ENCODE measurements around the gene RAG2.
"Not testable (repeated sequence)": the region's sequence is repeated elsewhere in the genome, so short reads cannot be mapped to it uniquely, and the experiment has no call there.

Gene RAG2

GRCh38 chr11:36578458-36578857, 19.6 kb downstream of the RAG2 start:
- H3K9me3 Mint-ChIP-seq = peaks cover 5% of the 10 kb centered on the region
- no peaks in the 10 kb centered on the region for H3K36me3 Mint-ChIP-seq (ENCODE audit: low read depth)
- H3K4me1 Mint-ChIP-seq (ENCODE audit: low read depth) = no peaks in the 10 kb centered on the region
- H3K4me3 Mint-ChIP-seq = no peak overlapping the region
- H3K27ac Mint-ChIP-seq = no peak overlapping the region
- peaks cover 9% of the 10 kb centered on the region for H3K27me3 Mint-ChIP-seq

- Mint-ChIP-seq H3K27me3 (peaks cover 9% of the 10 kb centered on the region), H3K4me3 (no peak overlapping the region), H3K36me3 (ENCODE audit: low read depth) (no peaks in the 10 kb centered on the region), H3K9me3 (peaks cover 5% of the 10 kb centered on the region), H3K27ac (no peak overlapping the region), H3K4me1 (ENCODE audit: low read depth) (no peaks in the 10 kb centered on the region)
Observed at GRCh38 chr11:36577859-36578258, 20.2 kb downstream of the RAG2 start.

GRCh38 chr11:36577373-36577772, 20.7 kb downstream of the RAG2 start:
- Mint-ChIP-seq H3K4me3 (no peak overlapping the region), H3K27ac (no peak overlapping the region), H3K4me1 (ENCODE audit: low read depth) (no peaks in the 10 kb centered on the region), H3K27me3 (peaks cover 14% of the 10 kb centered on the region), H3K36me3 (ENCODE audit: low read depth) (no peaks in the 10 kb centered on the region), H3K9me3 (peaks cover 5% of the 10 kb centered on the region)

GRCh38 chr11:36574486-36574885, 23.6 kb downstream of the RAG2 start:
- no peak overlapping the region for H3K4me3 Mint-ChIP-seq
- H3K27ac Mint-ChIP-seq = no peak overlapping the region
- no peaks in the 10 kb centered on the region for H3K36me3 Mint-ChIP-seq (ENCODE audit: low read depth)
- no peaks in the 10 kb centered on the region for H3K9me3 Mint-ChIP-seq
- peaks cover 20% of the 10 kb centered on the region for H3K27me3 Mint-ChIP-seq
- H3K4me1 Mint-ChIP-seq (ENCODE audit: low read depth) = no peaks in the 10 kb centered on the region

- Mint-ChIP-seq H3K4me3 (no peak overlapping the region), H3K27me3 (peaks cover 48% of the 10 kb centered on the region), H3K9me3 (no peaks in the 10 kb centered on the region), H3K27ac (no peak overlapping the region), H3K36me3 (ENCODE audit: low read depth) (no peaks in the 10 kb centered on the region), H3K4me1 (ENCODE audit: low read depth) (peaks cover 7% of the 10 kb centered on the region)
Observed at GRCh38 chr11:36569095-36569494, 28.9 kb downstream of the RAG2 start.

GRCh38 chr11:36567694-36568093, 30.3 kb downstream of the RAG2 start, which contains the start of gene RAG1:
Gene RAG1 (plus strand): TSS chr11:36568007. CDS start chr11:36573305, 5,298 bp downstream.
- Mint-ChIP-seq H3K9me3 (no peaks in the 10 kb centered on the region), H3K4me3 (no peak within 1 kb of the TSS), H3K36me3 (ENCODE audit: low read depth) (no peaks in the 10 kb centered on the region), H3K27me3 (peaks cover 49% of the 10 kb centered on the region), H3K4me1 (ENCODE audit: low read depth) (peaks cover 7% of the 10 kb centered on the region), H3K27ac (no peak within 1 kb of the TSS)

GRCh38 chr11:36566407-36567053, 31.5 kb downstream of the RAG2 start:
- Mint-ChIP-seq H3K27ac (no peak overlapping the region), H3K9me3 (no peaks in the 10 kb centered on the region), H3K36me3 (ENCODE audit: low read depth) (no peaks in the 10 kb centered on the region), H3K4me3 (no peak overlapping the region), H3K27me3 (peaks cover 37% of the 10 kb centered on the region), H3K4me1 (ENCODE audit: low read depth) (peaks cover 7% of the 10 kb centered on the region)

- peak overlapping the region; percentile 56 for H3K4me3 Mint-ChIP-seq
- H3K4me1 Mint-ChIP-seq (ENCODE audit: low read depth) = peaks cover 7% of the 10 kb centered on the region
- H3K9me3 Mint-ChIP-seq = no peaks in the 10 kb centered on the region
- no peak overlapping the region for H3K27ac Mint-ChIP-seq
- peaks cover 32% of the 10 kb centered on the region for H3K27me3 Mint-ChIP-seq
- H3K36me3 Mint-ChIP-seq (ENCODE audit: low read depth) = no peaks in the 10 kb centered on the region
Observed at GRCh38 chr11:36565031-36565610, 32.9 kb downstream of the RAG2 start.

- Mint-ChIP-seq H3K36me3 (ENCODE audit: low read depth) (no peaks in the 10 kb centered on the region), H3K4me3 (peak overlapping the region; percentile 56), H3K27me3 (peaks cover 38% of the 10 kb centered on the region), H3K27ac (no peak overlapping the region), H3K9me3 (peaks cover 4% of the 10 kb centered on the region), H3K4me1 (ENCODE audit: low read depth) (peaks cover 12% of the 10 kb centered on the region)
Observed at GRCh38 chr11:36564376-36565030, 33.5 kb downstream of the RAG2 start.

- peak overlapping the region; percentile 32 for H3K27ac Mint-ChIP-seq
- H3K36me3 Mint-ChIP-seq (ENCODE audit: low read depth) = peaks cover 3% of the 10 kb centered on the region
- peaks cover 4% of the 10 kb centered on the region for H3K9me3 Mint-ChIP-seq
- H3K4me3 Mint-ChIP-seq = peak overlapping the region; percentile 55
- H3K4me1 Mint-ChIP-seq (ENCODE audit: low read depth) = peaks cover 25% of the 10 kb centered on the region
- peaks cover 9% of the 10 kb centered on the region for H3K27me3 Mint-ChIP-seq
Observed at GRCh38 chr11:36558571-36559413, 39.2 kb downstream of the RAG2 start.

GRCh38 chr11:36557991-36558390, 40.0 kb downstream of the RAG2 start:
- peaks cover 4% of the 10 kb centered on the region for H3K9me3 Mint-ChIP-seq
- no peak overlapping the region for H3K27ac Mint-ChIP-seq
- H3K4me1 Mint-ChIP-seq (ENCODE audit: low read depth) = peaks cover 25% of the 10 kb centered on the region
- peaks cover 3% of the 10 kb centered on the region for H3K36me3 Mint-ChIP-seq (ENCODE audit: low read depth)
- peaks cover 9% of the 10 kb centered on the region for H3K27me3 Mint-ChIP-seq
- H3K4me3 Mint-ChIP-seq = no peak overlapping the region

GRCh38 chr11:36557390-36557789, 40.6 kb downstream of the RAG2 start:
- peaks cover 25% of the 10 kb centered on the region for H3K4me1 Mint-ChIP-seq (ENCODE audit: low read depth)
- not testable (repeated sequence) for H3K27ac Mint-ChIP-seq; H3K4me3 Mint-ChIP-seq; H3K9me3 Mint-ChIP-seq; H3K27me3 Mint-ChIP-seq; H3K36me3 Mint-ChIP-seq (ENCODE audit: low read depth)

- no peak overlapping the region for H3K4me3 Mint-ChIP-seq
- no peaks in the 10 kb centered on the region for H3K36me3 Mint-ChIP-seq (ENCODE audit: low read depth)
- H3K27me3 Mint-ChIP-seq = peaks cover 5% of the 10 kb centered on the region
- no peaks in the 10 kb centered on the region for H3K4me1 Mint-ChIP-seq (ENCODE audit: low read depth)
- no peaks in the 10 kb centered on the region for H3K9me3 Mint-ChIP-seq
- no peak overlapping the region for H3K27ac Mint-ChIP-seq
Observed at GRCh38 chr11:36550385-36551115, 47.5 kb downstream of the RAG2 start.
